ENCODE data around the gene PEX11B. TPM values are rescaled to one million over a fixed set of nuclear protein-coding genes. Genes with fewer than 3 reads are reported as not detected.

Gene PEX11B
- polyA plus RNA-seq, 1 donor (not counting 4 experiments of a cell fraction or from before 2014, with no cell fraction given): 97.7 TPM

GRCh38 chr1:145942405-145942804, 23.9 kb upstream of the PEX11B start:
- H2AFZ ChIP-seq (ENCODE audit: control insufficient read depth, low read length): no peak overlapping the region
- H3K4me3 ChIP-seq (ENCODE audit: control insufficient read depth in 2 of 3, extremely low read depth in 1 of 3, insufficient read depth in 2 of 3, low read depth in 1 of 3, low read length in 3 of 3): no peak overlapping the region
- no peak overlapping the region for H3K9ac ChIP-seq (ENCODE audit: control insufficient read depth, extremely low read depth, insufficient read depth, low read length)
- FAIRE-seq: no peak
- no peaks in the 10 kb centered on the region for H3K4me1 ChIP-seq (ENCODE audit: control insufficient read depth, extremely low read depth, insufficient read depth, low read length)
- no peak for TF ChIP-seq EZH2 (IDR thresholded peaks at IDR 0.05; ENCODE audit: low read length)
- no peak for TF ChIP-seq CTCF (optimal IDR thresholded peaks at IDR 0.05 in 1 of 3, IDR thresholded peaks at IDR 0.05 in 1 of 3, conservative IDR thresholded peaks at IDR 0.05 in 1 of 3; ENCODE audit: extremely low read depth in 1 of 3, insufficient read depth in 2 of 3, low read length in 3 of 3)
- no peaks in the 10 kb centered on the region for H3K36me3 ChIP-seq (ENCODE audit: control insufficient read depth in 2 of 2, extremely low read depth in 1 of 2, insufficient read depth in 2 of 2, low read length in 2 of 2)
- H3K27ac ChIP-seq (ENCODE audit: control insufficient read depth, insufficient read depth, low read length): no peak overlapping the region
- no peaks in the 10 kb centered on the region for H4K20me1 ChIP-seq (ENCODE audit: control insufficient read depth, extremely low read depth, insufficient read depth, low read length)
- no peaks in the 10 kb centered on the region for H3K9me1 ChIP-seq (ENCODE audit: control insufficient read depth, extremely low read depth, insufficient read depth, low read length)
- dilution Hi-C loops (cut with MboI; ENCODE audit: extremely low pct_ligation_motif_present, low sequenced_read_pairs): no loop called here
- no peaks in the 10 kb centered on the region for H3K79me2 ChIP-seq (ENCODE audit: control insufficient read depth, insufficient read depth, low read length)
- H3K4me2 ChIP-seq (ENCODE audit: control insufficient read depth, extremely low read depth, insufficient read depth, low read depth, low read length): no peak overlapping the region
- no peaks in the 10 kb centered on the region for H3K9me3 ChIP-seq (ENCODE audit: control insufficient read depth, low read depth, low read length)
- H3K27me3 ChIP-seq (ENCODE audit: control insufficient read depth, extremely low read depth, insufficient read depth, low read length): no peaks in the 10 kb centered on the region
- DNase-seq (ENCODE audit: low read depth, low spot score): no peak

GRCh38 chr1:145937436-145937835, 18.9 kb upstream of the PEX11B start:
- no peak overlapping the region for H2AFZ ChIP-seq (ENCODE audit: control insufficient read depth, low read length)
- DNase-seq (ENCODE audit: low read depth, low spot score) (no peak), FAIRE-seq (no peak)
- H3K4me2 ChIP-seq (ENCODE audit: control insufficient read depth, extremely low read depth, insufficient read depth, low read depth, low read length): no peak overlapping the region
- H3K9me1 ChIP-seq (ENCODE audit: control insufficient read depth, extremely low read depth, insufficient read depth, low read length): no peaks in the 10 kb centered on the region
- dilution Hi-C loops (cut with MboI; ENCODE audit: extremely low pct_ligation_motif_present, low sequenced_read_pairs): no loop called here
- H3K36me3 ChIP-seq (ENCODE audit: control insufficient read depth in 2 of 2, extremely low read depth in 1 of 2, insufficient read depth in 2 of 2, low read length in 2 of 2): no peaks in the 10 kb centered on the region
- H3K4me3 ChIP-seq (ENCODE audit: control insufficient read depth in 2 of 3, extremely low read depth in 1 of 3, insufficient read depth in 2 of 3, low read depth in 1 of 3, low read length in 3 of 3): no peak overlapping the region
- H3K79me2 ChIP-seq (ENCODE audit: control insufficient read depth, insufficient read depth, low read length): no peaks in the 10 kb centered on the region
- no peaks in the 10 kb centered on the region for H3K4me1 ChIP-seq (ENCODE audit: control insufficient read depth, extremely low read depth, insufficient read depth, low read length)
- H3K9me3 ChIP-seq (ENCODE audit: control insufficient read depth, low read depth, low read length): no peaks in the 10 kb centered on the region
- no peaks in the 10 kb centered on the region for H4K20me1 ChIP-seq (ENCODE audit: control insufficient read depth, extremely low read depth, insufficient read depth, low read length)
- TF ChIP-seq EZH2 (IDR thresholded peaks at IDR 0.05; ENCODE audit: low read length) (no peak), CTCF (optimal IDR thresholded peaks at IDR 0.05 in 1 of 3, IDR thresholded peaks at IDR 0.05 in 1 of 3, conservative IDR thresholded peaks at IDR 0.05 in 1 of 3; ENCODE audit: extremely low read depth in 1 of 3, insufficient read depth in 2 of 3, low read length in 3 of 3) (no peak)
- H3K27ac ChIP-seq (ENCODE audit: control insufficient read depth, insufficient read depth, low read length): no peak overlapping the region
- no peak overlapping the region for H3K9ac ChIP-seq (ENCODE audit: control insufficient read depth, extremely low read depth, insufficient read depth, low read length)
- no peaks in the 10 kb centered on the region for H3K27me3 ChIP-seq (ENCODE audit: control insufficient read depth, extremely low read depth, insufficient read depth, low read length)
